IPS DF 4.7 (cell line): ENCODE measurements around the gene RAD9A.

Source experiments
- DNase-seq: peaks from one replicate; pipeline ENCODE4 v3.0.0-alpha.2; 2013; ENCODE audit warnings: low spot score; ENCODE audit errors: extremely low read depth

Gene RAD9A

GRCh38 chr11:67408437-67409200, 16.8 kb downstream of the RAD9A start:
- no peak for DNase-seq

GRCh38 chr11:67409261-67409666, 17.5 kb downstream of the RAD9A start:
- no peak for DNase-seq

GRCh38 chr11:67409781-67410368, 18.1 kb downstream of the RAD9A start:
- no peak for DNase-seq

GRCh38 chr11:67410369-67410831, 18.6 kb downstream of the RAD9A start:
- no peak for DNase-seq

GRCh38 chr11:67410984-67411784, 19.4 kb downstream of the RAD9A start:
- DNase-seq = no peak

GRCh38 chr11:67411785-67412152, 20.0 kb downstream of the RAD9A start:
- DNase-seq = no peak

DNA sequence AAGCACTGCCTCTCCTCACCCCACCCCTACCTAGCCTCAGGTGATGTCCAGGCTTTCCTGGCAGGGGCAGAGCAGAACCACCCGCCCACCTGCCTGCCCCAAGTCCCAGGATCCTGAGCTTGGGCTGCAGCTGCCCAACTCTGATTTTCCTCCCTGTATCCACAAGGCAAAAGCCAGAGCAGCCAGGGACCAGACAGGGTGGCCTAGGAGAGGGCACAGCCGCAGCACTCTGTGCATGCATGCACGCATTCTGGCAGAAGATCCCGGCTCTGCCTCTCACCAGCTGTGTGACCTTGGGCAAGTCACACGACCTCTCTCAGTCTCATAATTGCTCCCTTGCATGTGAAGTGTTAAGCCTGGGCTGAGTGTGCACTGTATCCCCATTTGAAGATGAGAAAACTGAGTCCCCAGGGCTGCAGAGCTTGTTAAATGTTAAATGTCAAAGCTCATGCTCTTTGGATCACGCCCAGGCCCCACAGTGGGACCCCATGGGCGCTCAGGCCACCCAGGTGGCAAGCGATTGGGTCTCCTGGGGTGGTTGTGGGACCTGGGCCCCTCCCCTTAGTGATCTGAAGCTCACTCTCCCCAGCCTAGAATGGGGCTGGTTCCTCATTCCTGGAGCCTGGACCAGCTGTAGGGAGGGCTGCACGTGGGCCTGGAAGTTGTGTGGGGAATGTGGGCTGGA, 20.9 kb downstream of the RAD9A start:
- DNase-seq = no peak

DNA sequence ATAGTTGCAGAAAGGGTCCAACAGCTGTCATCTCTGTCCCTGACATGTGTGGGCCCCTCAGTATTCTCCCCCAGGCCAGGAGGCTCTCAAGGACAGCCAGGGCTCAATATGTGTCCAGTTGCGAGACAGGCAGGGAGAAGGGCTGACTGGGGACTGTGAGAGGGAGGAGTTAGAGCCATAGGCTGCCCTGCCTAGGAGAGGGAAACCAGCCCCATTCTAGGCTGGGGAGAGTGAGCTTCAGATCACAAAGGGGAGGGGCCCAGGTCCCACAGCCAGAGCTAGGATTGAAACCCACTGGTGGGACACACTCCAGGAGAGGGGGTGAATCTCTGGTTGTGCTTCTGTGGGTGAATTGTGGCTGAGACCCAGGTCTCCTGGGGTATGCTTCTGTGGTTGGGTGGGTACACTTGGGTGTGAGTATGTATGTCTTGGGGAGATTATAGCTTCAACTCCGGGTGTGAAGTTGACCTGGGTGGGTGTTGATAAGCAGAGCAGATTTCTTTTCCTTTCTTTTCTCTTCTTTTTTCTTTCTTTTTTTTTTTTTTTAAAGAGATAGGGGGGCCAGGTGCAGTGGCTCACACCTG, 21.6 kb downstream of the RAD9A start:
- no peak for DNase-seq

- DNase-seq = no peak
These were observed 23.9 kb downstream of the RAD9A start, which contains the start of gene CARNS1 for GRCh38 chr11:67415501-67416304. CARNS1 (plus strand) TSS chr11:67415678; CDS start chr11:67416200, 522 bp downstream.

GRCh38 chr11:67416416-67417335, 24.9 kb downstream of the RAD9A start:
- DNase-seq = no peak

DNA sequence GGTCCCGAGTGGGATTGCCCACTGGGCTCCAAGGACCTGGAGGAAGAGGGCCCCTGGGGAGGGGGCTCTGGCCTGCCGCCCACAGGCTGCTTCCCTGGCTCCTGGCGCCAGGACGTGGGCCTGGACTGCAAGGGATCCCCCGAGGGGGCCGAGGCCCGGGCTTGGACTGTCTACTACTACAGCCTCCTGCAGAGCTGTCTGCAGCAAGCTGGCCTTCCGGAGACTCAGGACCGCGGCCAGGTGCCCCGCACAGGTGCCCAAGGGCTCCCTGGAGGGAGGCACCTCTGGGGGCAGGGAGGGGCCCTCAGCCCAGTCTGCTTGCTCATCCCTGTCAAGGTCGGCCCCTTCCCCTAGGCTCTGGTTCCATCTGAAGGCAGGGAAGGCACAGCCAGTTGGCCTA, 25.6 kb downstream of the RAD9A start:
- no peak for DNase-seq

GRCh38 chr11:67418476-67419281, 26.9 kb downstream of the RAD9A start:
- no peak for DNase-seq

GRCh38 chr11:67419325-67420049, 27.7 kb downstream of the RAD9A start:
- DNase-seq = no peak

DNA sequence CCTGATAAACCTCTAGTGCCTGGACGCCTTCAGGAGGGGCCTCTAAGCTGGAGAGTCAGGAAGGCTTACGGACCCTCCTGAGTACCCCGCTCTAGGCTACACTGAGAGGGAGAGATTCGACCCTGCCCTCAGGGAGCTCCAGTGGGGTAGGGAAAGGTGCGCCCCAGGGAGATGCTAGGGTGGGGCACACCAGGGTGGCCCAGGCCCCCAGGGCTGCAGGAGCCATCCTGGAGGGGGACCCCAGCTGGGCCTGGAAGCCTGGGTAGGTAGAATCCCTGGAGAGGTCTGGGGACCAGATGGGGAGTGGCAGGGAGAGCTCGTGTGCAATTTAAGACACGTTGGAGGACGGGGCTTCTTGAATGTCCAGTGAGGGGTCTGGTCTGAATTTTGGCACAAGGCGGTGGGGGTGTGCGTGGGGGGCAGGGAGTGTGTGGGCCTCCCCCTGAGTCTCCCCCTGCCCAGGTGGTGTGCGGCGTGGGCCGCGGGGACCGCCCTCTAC, 28.4 kb downstream of the RAD9A start:
- DNase-seq = no peak

DNA sequence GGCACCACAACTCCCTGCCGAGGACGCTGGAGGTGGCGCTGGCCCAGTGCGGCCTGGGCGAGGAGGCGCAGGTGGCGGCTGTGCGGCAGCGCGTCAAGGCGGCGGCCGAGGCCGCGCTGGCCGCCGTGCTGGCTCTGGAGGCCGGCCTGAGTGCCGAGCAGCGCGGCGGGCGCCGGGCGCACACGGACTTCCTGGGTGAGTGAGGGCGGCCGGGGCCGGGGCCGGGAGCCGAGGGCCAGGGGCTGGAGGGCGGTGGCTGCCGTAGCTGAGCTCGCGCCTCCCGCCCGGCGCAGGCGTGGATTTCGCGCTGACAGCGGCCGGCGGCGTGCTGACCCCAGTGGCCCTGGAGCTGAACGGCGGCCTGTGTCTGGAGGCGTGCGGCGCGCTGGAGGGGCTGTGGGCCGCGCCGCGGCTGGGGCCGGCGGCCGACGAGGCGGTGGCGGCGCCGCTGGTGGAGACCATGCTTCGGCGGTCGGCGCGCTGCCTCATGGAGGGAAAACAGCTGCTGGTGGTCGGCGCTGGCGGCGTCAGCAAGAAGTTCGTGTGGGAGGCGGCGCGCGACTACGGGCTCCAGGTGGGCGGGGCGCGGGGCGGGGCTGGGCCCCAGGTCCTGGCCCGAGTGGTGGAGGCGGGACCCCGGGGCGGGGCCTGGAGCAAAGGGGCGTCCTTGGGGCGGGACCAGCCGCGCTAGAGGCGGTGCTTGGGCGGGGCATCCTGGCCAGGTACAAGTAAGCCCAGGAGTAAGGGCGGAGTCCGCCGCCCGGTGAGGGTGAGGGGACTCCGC, 29.1 kb downstream of the RAD9A start:
- DNase-seq = no peak

- DNase-seq = no peak
These were observed 29.7 kb downstream of the RAD9A start for GRCh38 chr11:67421430-67422031.
